ENCODE results near the gene SPOCD1.

- TF ChIP-seq CTCF (IDR thresholded peaks at IDR 0.05) (no peak), POLR2A (IDR thresholded peaks at IDR 0.05) (no peak)
Observed at GRCh38 chr1:31761883-31762282, 53.9 kb downstream of the SPOCD1 start.

Data from adrenal gland (tissue), 5 donors.